ENCODE data around the gene ZBED1.
"Not testable (repeated sequence)": the region's sequence is repeated elsewhere in the genome, so short reads cannot be mapped to it uniquely, and the experiment has no call there.

The ZBED1 gene

DNA sequence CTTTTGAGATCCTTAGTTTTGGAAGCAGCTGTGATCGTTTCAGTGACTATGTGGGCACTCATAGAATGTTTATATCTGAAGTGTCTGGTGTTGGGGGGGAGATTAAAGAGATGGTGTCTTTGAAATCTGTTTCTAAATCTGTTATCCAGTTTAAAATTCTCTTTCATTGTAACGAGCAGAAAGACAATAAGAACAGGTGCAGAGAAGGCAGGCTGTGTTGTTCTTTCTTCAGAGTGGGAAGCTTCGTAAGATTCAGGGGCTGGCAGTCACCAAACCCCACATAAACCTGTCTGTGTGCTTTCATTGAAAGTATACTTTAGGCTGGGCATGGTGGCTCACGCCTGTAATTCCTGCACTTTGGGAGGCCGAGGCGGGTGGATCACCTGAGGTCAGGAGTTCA, 16.3 kb upstream of the ZBED1 start:
- no peak for DNase-seq

DNA sequence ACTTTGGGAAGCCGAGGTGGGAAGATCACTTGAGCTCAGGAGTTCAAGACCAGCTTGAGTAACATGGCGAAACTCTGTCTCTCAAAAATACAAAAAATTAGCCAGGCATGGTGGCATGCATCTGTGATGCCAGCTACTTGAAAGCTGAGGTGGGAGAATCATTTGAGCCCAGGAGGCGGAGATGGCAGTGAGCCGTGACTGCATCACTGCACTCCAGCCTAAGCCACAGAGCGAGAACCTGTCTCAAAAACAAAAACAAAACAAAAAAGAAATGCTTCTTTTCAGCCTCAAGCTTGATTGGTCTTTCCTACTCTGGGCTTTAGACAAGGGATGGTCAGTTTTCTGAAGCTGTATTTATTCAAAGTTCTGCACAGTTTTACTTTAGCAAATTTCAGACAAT, 15.8 kb upstream of the ZBED1 start:
- DNase-seq: no peak

DNA sequence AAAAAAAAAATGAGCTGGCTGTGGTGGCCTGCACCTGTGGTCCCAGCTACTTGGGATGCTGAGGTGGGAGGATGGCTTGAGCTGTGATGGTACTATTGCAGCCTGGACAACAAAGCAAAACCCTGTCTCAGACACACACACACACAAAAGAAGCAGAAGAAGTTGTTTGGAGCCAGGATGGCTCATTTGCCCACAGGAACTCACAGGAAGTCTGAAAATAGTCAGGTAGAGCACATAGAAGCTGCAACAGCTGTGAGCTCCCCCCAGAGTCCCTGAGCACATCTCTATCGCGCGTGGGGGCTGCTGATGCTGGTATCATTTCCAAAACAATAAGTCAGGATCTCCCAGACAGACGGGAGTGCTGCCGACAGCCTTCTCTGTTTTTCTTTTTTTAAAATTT, 13.4 kb upstream of the ZBED1 start:
- no peak for DNase-seq

DNA sequence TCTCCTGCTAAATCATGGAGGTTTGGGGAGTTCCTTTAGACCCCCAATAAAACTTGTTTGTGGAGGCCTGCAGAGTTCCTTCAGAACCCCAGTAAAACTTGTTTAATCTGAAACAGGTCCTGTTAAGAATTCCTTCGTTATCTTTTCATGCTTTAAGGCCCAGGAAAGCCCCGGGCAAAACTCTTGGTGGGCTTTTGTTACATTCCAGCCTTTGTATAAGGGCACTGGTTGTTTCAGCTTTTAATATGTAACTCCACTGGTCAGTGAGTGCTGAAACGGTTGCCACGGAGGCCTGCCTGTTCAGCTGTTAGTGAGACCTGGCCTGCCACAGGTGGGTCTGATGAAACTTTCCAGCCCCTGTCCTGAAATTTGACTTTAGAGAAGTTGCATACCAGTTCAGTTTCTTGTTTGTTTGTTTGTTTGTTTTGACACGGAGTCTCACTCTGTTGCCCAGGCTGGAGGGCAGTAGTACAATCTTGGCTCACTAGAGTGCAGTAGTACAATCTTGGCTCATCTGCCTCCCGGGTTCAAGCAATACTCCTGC, 12.4 kb upstream of the ZBED1 start:
- DNase-seq: no peak

DNA sequence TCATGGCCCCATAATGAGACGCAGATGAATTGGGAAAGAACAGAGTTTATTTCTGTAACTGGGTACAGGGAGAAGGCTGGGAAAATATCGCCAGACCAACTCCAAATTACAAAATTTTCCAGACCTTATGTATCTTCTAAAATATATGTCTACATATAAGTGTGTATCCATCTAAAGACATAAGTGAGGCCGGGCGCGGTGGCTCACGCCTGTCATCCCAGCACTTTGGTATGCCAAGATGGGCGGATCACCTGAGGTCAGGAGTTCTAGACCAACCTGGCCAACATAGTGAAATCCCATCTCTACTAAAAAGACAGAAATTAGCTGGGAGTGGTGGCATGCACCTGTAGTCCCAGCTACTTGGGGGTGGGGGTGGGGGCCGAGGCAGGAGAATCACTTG, 11.7 kb upstream of the ZBED1 start:
- DNase-seq: no peak

DNA sequence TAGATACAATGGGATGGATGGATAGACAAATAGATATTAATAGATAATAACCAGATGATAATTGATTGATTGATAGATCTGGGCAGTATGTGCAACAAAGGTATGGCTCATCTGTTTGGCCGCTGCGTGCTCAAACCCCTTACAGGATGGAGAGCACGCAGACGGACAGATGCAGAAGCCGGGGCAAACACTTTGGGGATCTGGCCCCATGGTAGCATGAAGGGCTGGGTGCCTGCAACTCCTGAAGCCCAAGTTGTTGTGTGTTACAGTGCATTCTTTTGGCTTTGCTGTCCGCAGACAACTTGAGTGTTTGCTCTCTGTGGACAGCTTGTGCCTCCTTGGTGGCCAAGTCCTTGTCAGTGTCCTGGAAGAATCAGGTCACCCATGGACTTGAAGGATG, 10.6 kb upstream of the ZBED1 start:
- DNase-seq: no peak

DNA sequence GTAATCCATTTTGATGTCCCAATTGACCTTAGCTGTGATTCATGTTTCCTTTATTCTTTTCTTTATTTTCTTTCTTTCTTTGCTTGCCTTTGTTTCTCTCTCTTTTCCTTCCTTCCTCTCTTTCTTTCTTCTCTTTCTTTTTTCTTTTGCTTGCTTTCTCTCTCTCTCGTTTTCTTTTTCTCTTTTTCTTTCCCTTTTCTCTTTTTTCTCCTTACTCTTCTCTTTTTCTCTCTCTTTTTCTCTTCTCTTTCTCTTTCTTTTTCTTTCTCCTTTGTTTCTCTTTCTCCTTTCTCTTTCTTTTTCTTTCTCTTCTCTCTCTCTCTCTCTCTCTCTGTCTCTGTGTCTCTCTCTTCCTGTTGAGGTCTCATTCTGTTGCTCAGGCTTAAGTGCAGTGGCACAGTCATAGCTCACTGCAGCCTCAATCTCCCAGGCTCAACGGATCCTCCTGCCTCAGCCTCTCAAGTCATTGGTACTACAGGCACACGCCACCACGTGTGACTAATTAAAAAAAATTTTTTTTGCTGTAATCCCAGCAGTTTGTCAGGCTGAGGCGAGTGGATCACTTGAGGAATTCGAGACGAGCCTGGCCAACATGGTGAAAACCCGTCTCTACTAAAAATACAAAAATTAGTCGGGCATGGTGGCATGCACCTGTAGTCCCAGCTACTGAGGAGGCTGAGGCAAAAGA, 8.0 kb upstream of the ZBED1 start:
- no peak for DNase-seq

DNA sequence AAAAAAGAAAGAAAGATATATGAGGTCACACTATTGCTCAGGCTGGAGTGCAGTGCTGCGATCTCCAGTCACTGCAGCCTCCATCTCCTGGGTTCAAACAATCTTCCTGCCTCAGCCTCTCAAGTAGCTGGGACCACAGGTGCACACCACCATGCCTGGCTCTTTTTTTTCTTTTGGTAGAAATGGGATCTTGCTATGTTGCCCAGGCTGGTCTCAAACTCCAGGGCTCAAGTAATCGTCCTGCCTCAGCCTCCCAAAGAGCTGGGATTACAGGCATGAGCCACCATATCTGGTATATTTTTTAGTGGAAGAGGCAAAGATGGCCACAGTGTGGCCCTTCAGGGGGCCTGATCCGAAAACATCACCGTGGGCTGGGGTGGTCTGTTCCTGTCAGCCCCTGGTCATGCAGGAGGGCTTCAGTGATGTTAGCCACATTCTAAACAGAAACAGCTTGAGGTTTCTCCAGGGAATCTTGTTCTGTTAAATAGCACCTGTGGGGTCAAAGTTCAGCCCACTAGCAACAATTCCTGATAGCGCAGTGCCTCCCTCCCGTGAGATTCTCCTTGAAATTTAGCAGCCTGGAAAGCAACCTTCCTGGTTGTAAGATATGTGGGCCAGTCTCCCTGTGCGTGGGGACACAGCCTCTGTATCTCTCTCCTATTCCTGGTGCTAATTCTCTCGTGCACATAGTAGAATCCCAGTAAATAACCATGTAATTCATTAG, 7.3 kb upstream of the ZBED1 start:
- no peak for DNase-seq

DNA sequence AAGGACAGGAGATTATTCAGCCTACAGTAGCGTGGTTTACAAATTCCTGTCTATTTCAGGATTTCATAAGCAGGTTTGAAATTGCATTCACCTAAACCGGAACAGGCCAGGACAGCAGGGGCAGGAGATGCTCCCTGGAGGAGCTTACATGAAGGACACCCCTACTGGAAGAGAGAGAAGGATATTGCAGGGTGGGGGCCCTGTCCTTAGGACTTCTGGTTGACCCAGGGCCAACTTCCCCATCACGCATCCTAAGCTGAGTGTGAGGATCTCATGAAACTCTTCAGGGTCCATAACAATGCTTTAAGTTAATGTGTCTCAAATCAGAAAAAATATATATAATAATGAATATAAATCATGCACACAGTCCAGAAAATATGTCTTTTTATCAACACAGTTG, 6.4 kb upstream of the ZBED1 start:
- no peak for DNase-seq

DNA sequence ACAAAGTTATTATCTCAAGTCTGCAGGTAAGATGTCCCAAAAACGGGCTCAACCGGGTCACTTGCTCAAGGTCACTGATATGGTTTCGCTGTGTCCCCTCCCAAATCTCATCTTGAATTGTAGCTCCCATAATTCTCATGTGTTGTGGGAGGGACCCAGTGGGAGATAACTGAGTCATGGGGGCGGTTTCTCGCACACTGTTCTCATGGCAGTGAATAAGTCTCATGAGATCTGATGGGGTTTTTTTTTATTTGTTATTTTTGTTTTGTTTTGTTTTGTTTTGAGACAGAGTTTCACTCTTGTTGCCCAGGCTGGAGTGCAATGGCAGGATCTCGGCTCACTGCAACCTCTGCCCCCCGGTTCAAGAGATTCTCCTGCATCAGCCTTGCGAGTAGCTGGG, 4.6 kb upstream of the ZBED1 start:
- not testable (repeated sequence) for DNase-seq

DNA sequence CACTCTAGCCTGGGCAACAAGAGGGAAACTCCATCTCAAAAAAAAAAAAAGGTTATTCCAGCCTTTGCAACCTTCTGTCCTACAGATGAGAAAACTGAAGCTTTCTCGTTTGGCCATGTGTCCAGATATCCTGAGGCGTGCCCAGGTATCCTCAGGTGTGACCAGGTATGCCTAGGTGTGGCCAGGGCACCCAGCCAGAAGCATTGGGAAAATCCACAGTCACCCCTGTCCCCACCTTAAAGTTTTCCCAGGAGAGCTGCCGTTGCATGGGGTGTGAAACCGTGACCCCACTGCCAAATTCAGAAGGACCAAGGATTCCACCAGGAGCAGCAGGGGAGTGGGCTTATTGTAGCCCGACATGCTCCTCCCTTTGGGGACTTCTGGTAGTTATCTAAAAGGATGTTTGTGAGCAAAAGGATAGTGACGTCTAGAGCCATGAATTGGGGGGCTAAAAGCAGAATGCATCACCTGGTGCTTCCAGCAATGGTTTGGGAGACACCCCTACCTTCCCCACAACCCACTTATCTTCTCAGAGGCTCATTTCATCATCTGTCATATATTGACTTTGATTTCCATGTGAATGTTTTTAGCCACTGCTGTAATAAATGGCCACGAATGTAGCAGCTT, 4.0 kb upstream of the ZBED1 start:
- DNase-seq: no peak

DNA sequence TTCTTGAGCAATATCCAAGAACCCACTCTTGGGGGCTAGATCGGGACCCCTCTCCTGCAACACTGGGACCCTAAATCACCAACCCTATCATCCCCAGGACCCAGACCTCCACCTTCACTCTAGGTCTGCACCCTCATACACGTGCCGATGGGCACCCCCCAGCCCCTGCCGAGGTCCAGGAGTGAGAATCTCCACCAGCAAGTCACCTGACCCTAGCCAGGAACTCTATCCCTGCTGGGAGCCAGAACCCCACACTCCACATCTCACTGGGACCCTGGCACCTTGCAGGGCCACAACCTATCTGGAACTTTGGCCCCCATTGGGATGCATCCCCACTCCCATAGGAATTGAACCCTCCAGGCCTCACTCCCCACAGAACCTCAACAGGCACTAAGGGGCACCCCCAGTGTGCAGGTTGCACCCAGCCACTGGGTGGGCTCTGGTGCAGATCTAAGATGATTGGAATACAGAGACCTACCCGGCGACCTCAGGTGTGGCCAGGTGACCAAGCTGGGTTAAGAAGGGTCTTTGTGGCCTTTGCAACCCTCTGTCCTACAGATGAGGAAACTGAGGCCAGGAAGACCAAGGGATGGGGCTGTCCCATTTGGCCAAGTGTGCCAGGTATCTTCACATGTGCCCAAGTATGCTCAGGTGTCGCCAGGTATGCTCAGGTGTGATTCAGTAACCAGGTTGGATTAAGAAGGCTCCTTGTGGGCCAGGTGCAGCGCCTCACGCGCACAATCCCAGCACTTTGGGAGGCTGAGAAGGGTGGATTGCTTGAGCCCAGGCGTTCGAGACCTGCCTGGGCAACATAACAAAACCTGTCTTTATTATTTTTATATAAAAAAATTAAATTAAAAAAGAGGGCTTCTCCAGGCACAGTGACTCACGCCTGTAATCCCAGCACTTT, 3.1 kb upstream of the ZBED1 start:
- no peak for DNase-seq

DNA sequence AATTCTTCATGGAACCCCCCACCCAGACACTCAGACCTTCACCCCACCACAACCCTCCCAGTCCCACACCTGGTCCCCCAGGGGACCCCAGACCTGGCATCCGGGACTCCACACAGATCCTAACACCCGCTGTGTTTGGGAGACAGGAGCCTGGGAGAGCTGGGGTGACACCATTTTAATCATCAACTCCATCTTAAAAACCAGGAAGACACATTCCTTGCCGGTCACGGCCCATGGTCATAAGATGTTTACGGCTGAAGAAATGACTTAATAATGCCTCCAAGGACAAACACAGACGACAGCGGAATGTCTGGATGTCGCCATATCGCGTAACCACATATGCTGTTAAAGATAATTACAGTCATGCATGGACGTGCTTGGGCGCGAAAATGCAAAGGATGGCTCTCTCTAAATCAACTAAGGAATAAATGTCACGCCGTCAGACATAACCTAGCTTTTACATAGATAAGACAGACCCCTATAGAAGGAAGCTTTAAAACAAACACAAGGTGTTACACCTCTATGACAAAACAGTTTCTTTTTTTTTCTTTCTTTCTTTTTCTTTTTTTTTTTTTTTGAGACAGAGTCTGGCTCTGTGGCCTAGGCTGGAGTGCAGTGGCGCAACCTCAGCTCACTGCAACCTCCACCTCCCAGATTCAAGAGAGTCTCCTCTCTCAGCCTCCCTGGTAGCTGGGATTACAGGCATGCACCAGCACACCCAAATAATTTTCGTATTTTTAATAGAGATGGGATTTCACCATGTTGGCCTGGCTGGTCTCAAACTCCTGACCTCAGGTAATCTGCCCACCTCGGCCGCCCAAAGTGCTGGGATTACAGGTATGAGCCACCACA, 2.1 kb upstream of the ZBED1 start:
- DNase-seq: no peak

DNA sequence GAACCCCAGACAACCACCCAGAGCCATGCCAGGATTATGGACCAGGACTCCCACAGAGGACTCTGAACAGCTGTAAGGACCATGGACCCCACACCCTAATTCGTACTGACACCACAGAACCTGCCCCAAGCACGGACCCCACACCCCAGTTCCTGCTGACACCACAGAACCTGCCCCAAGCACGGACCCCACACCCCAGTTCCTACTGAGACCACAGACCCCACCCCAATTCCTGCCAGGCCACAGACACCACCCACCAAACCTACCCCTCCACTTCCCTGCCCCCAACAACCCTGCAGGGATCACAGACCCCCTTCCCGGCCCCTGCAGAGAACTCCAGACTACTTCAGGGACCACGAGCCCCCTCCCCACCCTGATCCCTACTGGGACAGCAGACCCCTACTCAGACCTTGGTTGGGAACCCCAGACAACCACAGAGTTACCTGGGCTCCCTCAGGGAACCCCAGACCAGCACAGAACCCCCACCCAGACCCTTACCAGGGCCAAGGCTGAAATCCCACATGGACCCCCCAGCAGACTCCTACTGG, 1.4 kb upstream of the ZBED1 start:
- DNase-seq: no peak

DNA sequence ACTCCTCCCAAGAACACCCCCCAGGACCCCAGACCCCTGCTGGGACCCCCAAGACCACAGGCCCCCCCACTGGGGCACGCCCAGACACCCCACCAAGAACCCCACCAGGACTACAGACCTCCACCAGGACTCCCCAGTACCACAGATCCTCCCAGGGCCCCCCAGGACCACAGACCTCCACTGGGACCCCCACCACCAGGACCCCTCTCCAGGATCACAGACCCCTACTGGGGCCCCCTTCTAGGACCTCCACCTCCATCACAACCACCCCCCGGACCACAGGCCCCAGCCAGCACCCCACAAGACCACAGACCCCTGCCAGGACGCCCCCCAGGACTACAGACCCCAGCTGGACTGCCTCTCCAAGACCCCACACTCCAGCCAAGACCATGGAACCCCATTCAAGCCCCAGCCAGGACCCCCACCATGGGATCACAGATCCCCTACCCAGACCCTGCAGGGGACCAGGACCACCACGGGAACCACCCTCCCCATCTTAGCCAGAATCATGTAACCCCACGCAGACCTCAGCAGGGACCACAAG, 855 bp upstream of the ZBED1 start:
- no peak for DNase-seq

DNA sequence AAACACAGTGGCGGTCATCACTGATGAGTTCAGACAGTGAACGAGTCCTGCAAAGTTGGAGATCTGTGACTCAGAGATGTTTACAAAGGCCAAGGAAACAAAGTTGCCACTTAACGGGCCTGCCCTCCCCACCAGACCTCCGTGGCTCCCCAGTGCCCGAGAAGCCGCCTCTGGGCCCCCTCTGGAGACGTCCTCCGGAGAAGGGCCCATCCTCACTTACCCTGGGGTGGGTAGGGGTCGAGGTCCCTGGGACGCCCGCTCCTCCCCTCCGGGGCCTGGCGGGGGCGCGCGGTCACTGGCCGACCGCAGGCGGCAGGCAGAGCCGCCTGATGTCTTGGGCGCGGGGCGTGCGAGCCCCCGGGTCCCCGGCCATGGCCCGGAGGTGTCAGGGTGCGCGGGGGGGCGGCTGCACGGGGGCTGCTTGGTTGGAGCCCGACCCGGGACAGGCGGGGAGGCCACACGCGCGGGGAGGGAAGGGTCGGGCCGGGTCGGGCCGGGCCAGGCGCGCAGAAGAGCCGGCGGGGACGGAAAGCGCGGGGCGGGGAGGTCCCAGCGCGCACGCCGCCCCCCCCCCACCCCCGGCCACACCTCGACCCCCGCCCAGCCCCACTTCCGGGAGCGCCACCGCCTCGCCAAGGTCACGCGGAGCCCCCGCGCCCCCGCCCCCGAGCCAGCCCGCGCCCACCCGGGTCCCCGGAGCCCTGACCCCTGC, 529 bp downstream of the ZBED1 start:
- DNase-seq: no peak

DNA sequence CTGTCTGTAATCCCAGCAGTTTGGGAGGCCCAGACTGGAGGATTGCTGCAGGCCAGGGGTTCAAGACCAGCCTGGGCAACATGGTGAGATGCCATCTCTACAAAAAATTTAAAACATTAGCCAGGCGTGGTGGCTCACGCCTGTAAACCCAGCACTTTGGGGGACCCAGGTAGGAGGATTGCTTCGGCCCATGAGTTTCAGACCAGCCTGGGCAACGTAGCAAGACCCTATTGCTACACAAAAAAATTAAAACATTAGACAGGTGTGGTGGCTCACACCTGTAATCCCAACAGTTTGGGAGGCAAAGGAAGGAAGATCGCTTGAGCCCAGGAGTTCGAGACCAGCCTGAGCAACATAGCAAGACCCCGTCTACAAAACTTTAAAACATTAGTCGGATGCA, 1.3 kb downstream of the ZBED1 start:
- no peak for DNase-seq

DNA sequence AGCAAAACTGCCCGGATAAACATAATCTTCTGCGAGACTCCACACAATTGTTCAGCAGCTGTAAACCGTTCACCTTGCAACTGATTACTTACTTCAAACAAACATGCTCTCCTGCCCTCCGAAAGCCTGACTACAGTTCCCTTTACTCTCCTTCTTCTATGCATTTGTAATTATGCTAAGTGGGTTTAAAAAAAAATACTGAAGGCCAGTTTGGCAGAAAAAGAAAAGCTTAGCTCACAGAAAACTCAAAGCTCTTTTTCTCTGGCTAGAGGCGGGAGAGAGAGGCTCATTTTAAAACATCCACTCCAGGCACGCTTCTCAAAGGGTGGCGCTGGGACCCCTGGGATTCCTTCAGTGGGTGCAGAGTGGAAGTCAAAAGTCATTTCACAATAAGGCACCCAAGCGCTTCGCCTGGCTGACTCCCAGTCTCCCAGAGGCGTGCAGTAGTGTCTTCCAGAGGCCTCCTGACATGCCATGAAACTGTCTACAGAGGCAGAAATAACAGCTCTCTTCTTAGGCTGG, 1.9 kb downstream of the ZBED1 start:
- no peak for DNase-seq

DNA sequence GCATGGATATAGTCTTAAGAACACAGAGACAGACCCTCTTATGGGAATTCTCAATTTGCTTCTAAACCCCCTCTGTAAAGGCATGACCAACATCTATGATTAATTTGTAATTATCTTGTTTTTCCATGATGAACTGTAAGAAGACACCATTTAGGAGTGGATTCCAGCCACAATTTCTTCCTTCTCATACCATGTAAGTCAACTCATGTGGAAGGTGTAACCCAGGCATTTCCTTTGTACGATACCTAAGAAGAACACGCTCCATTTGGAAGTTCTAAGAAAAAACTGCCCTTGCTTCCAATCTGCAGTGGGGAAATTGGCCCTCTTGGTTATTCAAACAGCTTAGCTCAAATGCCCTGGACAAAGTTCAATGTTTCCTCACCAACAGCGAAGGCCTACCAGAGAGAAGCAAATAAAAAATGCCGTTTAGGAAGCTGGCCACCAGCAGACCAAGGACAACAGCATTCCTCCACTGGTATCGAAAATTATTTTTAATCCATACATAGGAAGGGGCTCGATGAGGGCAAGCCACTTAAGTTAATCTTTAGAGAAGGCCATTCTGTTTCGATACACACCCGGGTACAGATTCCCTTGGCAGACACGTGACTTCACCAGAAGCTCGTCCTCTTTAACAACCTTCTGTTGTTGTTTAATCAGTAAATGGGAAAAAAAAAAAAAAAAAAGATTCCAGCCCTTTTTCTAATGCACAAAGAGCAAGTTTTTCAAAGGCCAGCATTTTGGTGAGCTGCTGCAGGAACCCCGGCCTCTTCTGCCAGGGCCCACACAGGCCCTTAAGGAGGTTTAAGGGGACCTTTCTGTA, 2.6 kb downstream of the ZBED1 start:
- no peak for DNase-seq

DNA sequence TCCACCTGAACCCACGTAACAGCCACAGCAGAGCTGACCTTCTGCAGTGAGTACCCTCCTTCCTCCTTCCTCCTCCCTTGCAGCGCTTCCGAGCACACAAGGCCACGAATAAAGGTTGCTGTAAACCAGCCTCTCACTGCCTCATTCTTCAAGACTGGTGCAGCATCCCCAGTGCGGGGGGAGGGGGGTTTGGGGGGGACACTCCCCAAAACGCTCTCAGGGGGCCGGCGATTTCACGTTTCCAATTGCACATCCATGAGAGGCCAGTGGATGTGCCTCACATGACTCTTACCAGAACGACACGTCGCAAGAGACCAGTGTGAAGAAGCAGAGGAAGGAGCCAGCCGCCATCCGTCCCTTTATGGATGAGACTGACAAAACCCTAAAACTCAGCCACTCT, 5.2 kb downstream of the ZBED1 start:
- DNase-seq: no peak

All from NCI-H1092 treated with DMSO at 0.1 percent for 48 hours (cell line).